ENCODE data around the gene THAP4.

GRCh38 chr2:241666627-241667400 lies 29.9 kb upstream of the THAP4 start:
- TF ChIP-seq CTCF (conservative IDR thresholded peaks at IDR 0.05) (no peak), ZFX (IDR thresholded peaks at IDR 0.05) (no peak)
